Measurements from ENCODE around the gene HSD17B10. TPM values are rescaled to one million over a fixed set of nuclear protein-coding genes. Genes with fewer than 3 reads are reported as not detected.

The HSD17B10 gene
- total RNA-seq, 1 experiment from 2014 or later, result 112 TPM

DNA sequence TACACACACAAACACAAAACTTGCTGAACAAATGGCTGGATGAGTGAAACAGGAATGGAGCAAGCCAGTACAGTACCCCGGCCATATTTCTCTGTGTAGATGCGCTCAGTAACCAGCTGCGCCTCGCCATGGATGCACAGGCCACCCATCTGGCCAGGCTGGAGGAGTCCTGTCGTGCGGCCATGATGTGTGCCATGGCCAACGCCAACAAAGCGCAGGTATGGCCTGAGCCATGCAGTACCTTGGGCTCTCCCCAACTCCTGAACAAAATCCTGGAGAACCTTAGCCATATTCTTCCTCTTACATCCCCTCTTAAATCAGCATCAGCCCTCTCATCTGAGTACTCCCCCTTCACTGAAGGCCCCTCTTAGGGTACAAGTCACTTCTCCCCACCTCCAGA, 4.4 kb downstream of the HSD17B10 start:
- Histone ChIP-seq H3K9ac (ENCODE audit: extremely low read depth, insufficient read length, low read length) (no peak overlapping the region), H3K23ac (ENCODE audit: insufficient read length, low read depth, low read length) (no peak overlapping the region), H3K4me1 (ENCODE audit: insufficient read depth, low read length) (no peaks in the 10 kb centered on the region), H3K79me2 (ENCODE audit: insufficient read depth, low read length) (no peaks in the 10 kb centered on the region; the same call in 1 of the 2 replicates), H3K27ac (ENCODE audit: insufficient read length, low read depth, low read length) (no peak overlapping the region), H4K91ac (ENCODE audit: insufficient read length, low read depth, low read length) (no peak overlapping the region), H4K5ac (ENCODE audit: insufficient read length, low read depth, low read length) (no peak overlapping the region), H3K56ac (ENCODE audit: insufficient read length, low read depth, low read length) (no peak overlapping the region), H2BK12ac (ENCODE audit: insufficient read length, low read depth, low read length) (no peak overlapping the region), H2BK5ac (ENCODE audit: insufficient read length, low read length) (no peak overlapping the region), H3K79me1 (ENCODE audit: insufficient read depth, low read depth, low read length, poor library complexity, severe bottlenecking) (no peaks in the 10 kb centered on the region), H3K9me3 (ENCODE audit: control insufficient read depth, low read depth, low read length) (peaks cover 46% of the 10 kb centered on the region), H2BK120ac (ENCODE audit: low read depth, low read length, poor library complexity, severe bottlenecking) (no peak overlapping the region), H3K14ac (ENCODE audit: insufficient read depth, low read length) (no peak overlapping the region), H4K8ac (replicated peaks; ENCODE audit: insufficient read length, low read depth, low read length) (no peak overlapping the region), H3K4me2 (ENCODE audit: insufficient read depth, insufficient read length, low read length) (no peak overlapping the region), H2BK15ac (ENCODE audit: low read depth, low read length) (no peak overlapping the region), H3K23me2 (ENCODE audit: insufficient read length, low read depth, low read length, poor library complexity, severe bottlenecking) (peaks cover 10% of the 10 kb centered on the region), H3K27me3 (ENCODE audit: insufficient read depth, low read length) (no peaks in the 10 kb centered on the region), H4K20me1 (ENCODE audit: control insufficient read depth, insufficient read depth, insufficient read length) (no peaks in the 10 kb centered on the region), H3K18ac (ENCODE audit: insufficient read length, low read depth, low read length) (no peak overlapping the region), H2AK5ac (ENCODE audit: insufficient read length, low read length) (no peak overlapping the region), H3T11ph (ENCODE audit: low read length) (no peak overlapping the region), H2BK20ac (ENCODE audit: low read depth, low read length, poor library complexity, severe bottlenecking) (no peak overlapping the region), H2AFZ (ENCODE audit: low read length) (no peak overlapping the region), H3K4ac (ENCODE audit: low read depth, low read length) (no peak overlapping the region)
- no peak for DNase-seq
- no CpG with 5 or more reads among the region's 8 CpGs for WGBS (ENCODE audit: extremely low coverage, insufficient read length, low lambda C conversion rate)
- Mint-ChIP-seq H3K4me3 (no peak overlapping the region; a peak in 1 of 5 replicates), H3K36me3 (ENCODE audit: insufficient read depth in 1 of 3, low read depth in 3 of 3) (peaks cover 13 to 34% (median 25%) of the 10 kb centered on the region in 3 experiments), H3K9me3 (peaks cover 78 to 82% of the 10 kb centered on the region in 2 experiments), H3K27me3 (ENCODE audit: low read depth) (peaks cover 4% of the 10 kb centered on the region), H3K4me1 (peaks cover 3 to 6% of the 10 kb centered on the region in 2 experiments; a peak in 3 of 4 replicates), H3K27ac (no peak overlapping the region)
- TF ChIP-seq, protein P1, sequence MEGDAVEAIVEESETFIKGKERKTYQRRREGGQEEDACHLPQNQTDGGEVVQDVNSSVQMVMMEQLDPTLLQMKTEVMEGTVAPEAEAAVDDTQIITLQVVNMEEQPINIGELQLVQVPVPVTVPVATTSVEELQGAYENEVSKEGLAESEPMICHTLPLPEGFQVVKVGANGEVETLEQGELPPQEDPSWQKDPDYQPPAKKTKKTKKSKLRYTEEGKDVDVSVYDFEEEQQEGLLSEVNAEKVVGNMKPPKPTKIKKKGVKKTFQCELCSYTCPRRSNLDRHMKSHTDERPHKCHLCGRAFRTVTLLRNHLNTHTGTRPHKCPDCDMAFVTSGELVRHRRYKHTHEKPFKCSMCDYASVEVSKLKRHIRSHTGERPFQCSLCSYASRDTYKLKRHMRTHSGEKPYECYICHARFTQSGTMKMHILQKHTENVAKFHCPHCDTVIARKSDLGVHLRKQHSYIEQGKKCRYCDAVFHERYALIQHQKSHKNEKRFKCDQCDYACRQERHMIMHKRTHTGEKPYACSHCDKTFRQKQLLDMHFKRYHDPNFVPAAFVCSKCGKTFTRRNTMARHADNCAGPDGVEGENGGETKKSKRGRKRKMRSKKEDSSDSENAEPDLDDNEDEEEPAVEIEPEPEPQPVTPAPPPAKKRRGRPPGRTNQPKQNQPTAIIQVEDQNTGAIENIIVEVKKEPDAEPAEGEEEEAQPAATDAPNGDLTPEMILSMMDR (conservative IDR thresholded peaks at IDR 0.05), result no peak

Data from H9 (cell line).